DMS53 (cell line): ENCODE results near the gene HIBADH.

ENCODE experiments used
- DNase-seq: peaks from one replicate; lab custom pipeline; 2025; lab: John Stamatoyannopoulos, UW

HIBADH gene

GRCh38 chr7:27635728-27636127, 27.0 kb downstream of the HIBADH start:
- no peak for DNase-seq

- no peak for DNase-seq
Observed at GRCh38 chr7:27634671-27635493, 27.8 kb downstream of the HIBADH start.

- DNase-seq, result no peak
Observed at GRCh38 chr7:27633062-27633461, 29.6 kb downstream of the HIBADH start.

GRCh38 chr7:27631391-27631790, 31.3 kb downstream of the HIBADH start:
- no peak for DNase-seq

- DNase-seq, result no peak
Observed at GRCh38 chr7:27627146-27627545, 35.5 kb downstream of the HIBADH start.

GRCh38 chr7:27619492-27619891, 43.2 kb downstream of the HIBADH start:
- no peak for DNase-seq

GRCh38 chr7:27617651-27618381, 44.9 kb downstream of the HIBADH start:
- DNase-seq, result no peak

- DNase-seq, result no peak
Observed at GRCh38 chr7:27616914-27617548, 45.7 kb downstream of the HIBADH start.

- DNase-seq, result no peak
Observed at GRCh38 chr7:27616186-27616491, 46.5 kb downstream of the HIBADH start.

GRCh38 chr7:27615420-27616185, 47.1 kb downstream of the HIBADH start:
- DNase-seq, result no peak

- DNase-seq, result no peak
Observed at GRCh38 chr7:27614095-27614494, 48.6 kb downstream of the HIBADH start.

- DNase-seq, result no peak
Observed at GRCh38 chr7:27611059-27611458, 51.6 kb downstream of the HIBADH start.

- DNase-seq, result no peak
Observed at GRCh38 chr7:27608776-27609495, 53.7 kb downstream of the HIBADH start.

GRCh38 chr7:27607210-27607606, 55.5 kb downstream of the HIBADH start:
- no peak for DNase-seq

- DNase-seq, result no peak
Observed at GRCh38 chr7:27606270-27607209, 56.1 kb downstream of the HIBADH start.

GRCh38 chr7:27605689-27606269, 56.9 kb downstream of the HIBADH start:
- peak; percentile 65 for DNase-seq

GRCh38 chr7:27605283-27605682, 57.4 kb downstream of the HIBADH start:
- no peak for DNase-seq

GRCh38 chr7:27603813-27604212, 58.9 kb downstream of the HIBADH start:
- no peak for DNase-seq

- DNase-seq, result no peak
Observed at GRCh38 chr7:27602766-27603165, 59.9 kb downstream of the HIBADH start.

- DNase-seq, result no peak
Observed at GRCh38 chr7:27601217-27601616, 61.5 kb downstream of the HIBADH start.
